GM12875 (cell line): ENCODE measurements around the gene TCIRG1.
"Not testable (repeated sequence)": the region's sequence is repeated elsewhere in the genome, so short reads cannot be mapped to it uniquely, and the experiment has no call there.

ENCODE experiments used
- H3K4me3 ChIP-seq: one replicate; pipeline ENCODE4 v1.5.1; 2011; ENCODE audit warnings: low read depth, low read length, control low read depth
- TF ChIP-seq, protein P1 (sequence below): IDR thresholded peaks from 2 replicates; pipeline ENCODE4 v1.5.1; 2011; ENCODE audit warnings: low read depth, mild to moderate bottlenecking, control low read depth, inconsistent platforms, low read length, moderate library complexity, borderline replicate concordance; ENCODE audit not compliant: insufficient read depth

The TCIRG1 gene

DNA sequence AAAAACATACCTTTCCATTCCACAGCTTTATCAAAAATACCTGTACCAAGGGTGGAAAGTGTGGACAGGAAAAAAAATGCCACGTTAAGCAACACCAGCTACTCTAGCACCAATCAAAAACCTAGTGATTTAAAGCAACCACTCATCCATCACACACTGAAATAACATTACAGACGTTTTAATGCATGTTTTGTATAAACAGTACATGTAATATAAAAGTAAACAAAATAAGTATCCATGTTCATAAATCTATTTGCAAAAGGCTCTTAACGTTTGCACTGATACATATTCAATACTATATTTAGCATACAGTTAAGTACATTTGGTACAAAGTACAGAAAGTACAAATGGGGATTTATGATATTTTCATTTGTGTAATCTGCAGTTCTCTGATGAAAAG, 43.7 kb downstream of the TCIRG1 start:
- no peak overlapping the region for H3K4me3 ChIP-seq
- TF ChIP-seq, protein P1, sequence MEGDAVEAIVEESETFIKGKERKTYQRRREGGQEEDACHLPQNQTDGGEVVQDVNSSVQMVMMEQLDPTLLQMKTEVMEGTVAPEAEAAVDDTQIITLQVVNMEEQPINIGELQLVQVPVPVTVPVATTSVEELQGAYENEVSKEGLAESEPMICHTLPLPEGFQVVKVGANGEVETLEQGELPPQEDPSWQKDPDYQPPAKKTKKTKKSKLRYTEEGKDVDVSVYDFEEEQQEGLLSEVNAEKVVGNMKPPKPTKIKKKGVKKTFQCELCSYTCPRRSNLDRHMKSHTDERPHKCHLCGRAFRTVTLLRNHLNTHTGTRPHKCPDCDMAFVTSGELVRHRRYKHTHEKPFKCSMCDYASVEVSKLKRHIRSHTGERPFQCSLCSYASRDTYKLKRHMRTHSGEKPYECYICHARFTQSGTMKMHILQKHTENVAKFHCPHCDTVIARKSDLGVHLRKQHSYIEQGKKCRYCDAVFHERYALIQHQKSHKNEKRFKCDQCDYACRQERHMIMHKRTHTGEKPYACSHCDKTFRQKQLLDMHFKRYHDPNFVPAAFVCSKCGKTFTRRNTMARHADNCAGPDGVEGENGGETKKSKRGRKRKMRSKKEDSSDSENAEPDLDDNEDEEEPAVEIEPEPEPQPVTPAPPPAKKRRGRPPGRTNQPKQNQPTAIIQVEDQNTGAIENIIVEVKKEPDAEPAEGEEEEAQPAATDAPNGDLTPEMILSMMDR = no peak

DNA sequence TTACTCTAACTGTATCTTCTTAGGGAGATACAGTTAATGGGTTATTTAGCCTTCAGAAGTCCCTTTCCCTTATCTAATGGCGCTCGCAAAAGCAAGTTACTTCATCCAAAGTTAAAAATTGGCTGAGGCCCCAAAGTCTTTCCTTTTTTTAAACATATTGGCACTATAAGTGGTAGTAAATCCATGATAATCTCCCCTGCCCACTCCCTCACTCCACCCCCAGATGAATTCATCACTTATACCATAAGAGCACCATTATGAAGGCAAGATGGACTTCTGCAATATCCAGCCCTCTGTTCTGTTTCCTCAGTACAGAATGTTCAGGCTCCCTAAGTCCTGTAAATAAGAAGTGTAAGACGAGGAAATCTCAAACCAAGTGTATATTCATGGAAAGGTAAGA, 44.7 kb downstream of the TCIRG1 start:
- TF ChIP-seq, protein P1 = no peak
- H3K4me3 ChIP-seq = no peak overlapping the region

DNA sequence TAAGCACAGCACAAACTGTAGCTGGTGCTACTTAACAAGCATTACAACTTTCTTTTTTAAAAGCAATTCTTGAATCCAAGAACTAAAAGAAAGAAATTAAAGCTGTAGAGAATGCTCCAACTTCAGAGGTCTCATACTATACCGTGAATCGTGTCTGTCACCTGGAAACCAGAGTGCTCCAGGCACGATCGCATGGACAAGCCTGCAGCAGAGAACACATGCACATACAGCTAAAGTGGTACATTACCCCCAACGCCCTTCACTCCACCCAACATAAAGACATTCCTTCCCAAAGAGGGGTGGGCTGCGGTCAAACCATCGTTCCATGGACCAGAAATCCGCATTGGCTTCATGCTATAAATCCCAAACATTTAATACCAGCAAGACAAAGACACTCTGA, 50.9 kb downstream of the TCIRG1 start:
- no peak overlapping the region for H3K4me3 ChIP-seq
- TF ChIP-seq, protein P1 = no peak

DNA sequence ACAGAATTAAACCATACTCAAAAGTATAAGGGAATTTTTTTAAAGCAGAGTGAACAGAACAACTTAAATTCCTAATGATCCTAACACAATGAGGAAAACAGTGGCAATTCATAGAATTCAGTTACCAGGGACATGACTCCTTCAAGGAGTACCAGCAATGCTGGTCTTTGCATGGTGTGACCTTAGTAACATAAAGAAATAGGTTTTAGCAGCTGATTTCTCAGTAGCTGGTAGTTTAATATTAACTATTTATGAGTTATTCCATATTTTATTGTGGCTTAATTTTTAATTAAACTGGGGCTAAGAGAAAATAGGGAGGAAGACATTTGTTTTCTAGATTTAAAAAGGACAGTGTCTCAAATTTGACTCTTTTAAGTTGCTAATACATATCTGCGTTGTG, 51.5 kb downstream of the TCIRG1 start:
- H3K4me3 ChIP-seq = no peak overlapping the region
- TF ChIP-seq, protein P1 = no peak

DNA sequence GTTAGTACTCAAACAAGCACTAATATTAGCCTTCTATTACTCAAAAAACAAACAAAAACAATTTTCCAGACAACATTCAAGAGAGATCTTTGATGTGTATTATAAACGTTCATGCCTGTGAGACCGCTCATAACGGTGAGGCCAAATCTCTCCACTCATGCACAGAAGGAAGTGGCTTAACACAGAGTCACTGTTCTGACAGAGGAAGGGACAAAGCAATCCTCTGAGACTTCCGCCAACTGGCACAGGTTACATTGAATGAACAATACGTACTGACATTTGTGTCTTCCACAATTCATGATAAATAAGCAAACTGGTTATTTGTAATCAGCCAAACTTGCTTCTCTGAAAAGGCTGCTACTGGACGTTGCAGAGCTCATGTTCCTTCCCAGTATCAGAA, 51.9 kb downstream of the TCIRG1 start:
- no peak overlapping the region for H3K4me3 ChIP-seq
- TF ChIP-seq, protein P1 = no peak

DNA sequence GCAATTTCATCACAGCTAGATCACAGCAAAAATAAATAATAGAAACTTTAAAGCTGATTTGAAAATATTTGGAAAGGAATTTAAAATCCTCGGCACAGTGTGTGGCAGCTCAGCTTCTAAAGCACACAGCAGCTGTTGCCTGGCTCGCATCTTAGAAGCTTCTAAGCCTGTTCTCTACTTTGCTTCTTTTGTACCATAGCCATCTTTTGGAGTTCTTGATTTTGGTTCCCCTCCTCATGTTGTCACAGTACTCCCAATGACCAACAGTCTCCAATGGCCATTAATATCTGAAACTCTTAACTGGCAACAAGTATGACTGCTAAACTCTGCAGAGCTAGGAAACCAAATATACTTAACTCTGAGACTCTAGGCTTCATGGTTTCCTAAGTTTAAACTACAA, 53.6 kb downstream of the TCIRG1 start:
- H3K4me3 ChIP-seq = no peak overlapping the region
- TF ChIP-seq, protein P1 = no peak

DNA sequence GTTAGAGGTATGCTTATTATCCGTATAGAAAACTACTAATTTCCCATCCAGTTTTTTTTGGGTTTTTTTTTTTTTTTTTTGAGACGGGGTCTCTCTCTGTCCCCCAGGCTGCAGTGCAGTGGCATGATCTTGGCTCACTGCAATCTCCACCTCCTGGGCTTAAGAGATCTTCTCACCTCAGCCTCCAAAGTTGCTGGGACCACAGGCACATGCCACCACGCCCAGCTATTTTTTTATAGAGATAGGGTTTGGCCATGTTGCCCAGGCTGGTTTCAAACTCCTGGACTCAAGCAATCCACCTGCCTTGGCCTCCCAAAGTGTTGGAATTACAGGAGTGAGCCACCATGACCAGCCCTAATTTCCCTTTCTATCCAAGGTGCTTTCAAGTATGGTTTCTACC, 54.1 kb downstream of the TCIRG1 start:
- H3K4me3 ChIP-seq = not testable (repeated sequence)

DNA sequence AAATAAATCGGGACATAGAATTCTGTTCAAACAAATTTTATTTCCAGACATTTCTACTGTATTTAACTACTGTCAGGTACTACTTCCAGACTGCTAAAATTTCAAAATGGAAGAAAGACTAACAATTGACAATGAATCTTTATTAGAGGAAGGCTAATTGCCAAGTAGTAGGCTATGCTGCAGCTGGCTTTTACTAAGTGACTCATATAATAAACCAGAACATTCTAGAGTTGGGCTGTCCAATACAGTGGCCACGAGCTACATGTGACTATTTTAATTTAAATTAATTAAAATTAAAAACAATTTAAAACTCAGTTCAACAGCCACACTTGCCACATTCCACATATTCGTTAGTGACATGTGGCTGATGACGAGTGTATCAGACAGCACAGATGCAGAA, 54.7 kb downstream of the TCIRG1 start:
- TF ChIP-seq, protein P1 = no peak
- H3K4me3 ChIP-seq = no peak overlapping the region
